Vagina (tissue), 2 donors: ENCODE measurements around the gene TTC28. TPM values are rescaled to one million over a fixed set of nuclear protein-coding genes. Genes with fewer than 3 reads are reported as not detected.
A peak's percentile ranks its signal among the peaks of the same experiment; 100 is the strongest.

Experiments
- DNase-seq, 2 donors: peaks; one replicate each; pipeline ENCODE4 v3.0.0-alpha.2; 2017; ENCODE audit errors: extremely low spot score in 2 of 2
- H3K27ac ChIP-seq: fragments of 200-600 bp; sonication (generic); one replicate; pipeline ENCODE4 v1.5.1; 2019
- H3K27me3 ChIP-seq: fragments of 200-600 bp; sonication (generic); one replicate; pipeline ENCODE4 v1.5.1; 2019
- H3K36me3 ChIP-seq, 2 donors: fragments of 200-600 bp; sonication (generic); one replicate each; pipeline ENCODE4 v1.5.1; 2017 to 2019
- H3K4me1 ChIP-seq: fragments of 200-600 bp; sonication (generic); one replicate; pipeline ENCODE4 v1.5.1; 2019
- H3K4me3 ChIP-seq, 2 donors: fragments of 200-600 bp; sonication (generic); 1 replicate in 1 of 2; 2 replicates in 1 of 2; pipeline ENCODE4 v1.5.1; 2016 to 2019
- H3K9me3 ChIP-seq: fragments of 200-600 bp; sonication (generic); one replicate; pipeline ENCODE4 v1.5.1; 2019
- POLR2A ChIP-seq, 2 donors: fragments of 450-650 bp; IDR thresholded peaks; one replicate each; pipeline ENCODE4 v1.6.1; 2017; ENCODE audit warnings: antibody characterized with exemption in 2 of 2, mild to moderate bottlenecking in 2 of 2, moderate library complexity in 2 of 2
- POLR2AphosphoS5 ChIP-seq, 2 donors: sonication (generic); formaldehyde crosslinking; IDR thresholded peaks; one replicate each; pipeline ENCODE4 v1.9.0; 2017; ENCODE audit warnings: antibody characterized with exemption in 2 of 2, mild to moderate bottlenecking in 2 of 2, low read depth in 1 of 2; ENCODE audit not compliant: insufficient read depth in 1 of 2
- intact Hi-C: fragments of 100-400 bp; cut with DNase I; formaldehyde crosslinking; loops from one replicate; pipeline ENCODE4 v1.15.1; 2023
- total RNA-seq: library from RNA; depleted of rRNA; stranded (reverse); fragments of >200 nt; gene quantifications from one replicate; pipeline ENCODE4 v1.2.3, GENCODE V29; 2016
- TF ChIP-seq, protein P1 (sequence below), 3 experiments: fragments of 450-650 bp in 2 of 3; fragments of 200-600 bp in 1 of 3; sonication (generic) in 1 of 3; IDR thresholded peaks; one replicate each; pipeline ENCODE4 v1.5.1; 2017 to 2019; ENCODE audit warnings: antibody characterized with exemption in 3 of 3, mild to moderate bottlenecking in 2 of 3, moderate library complexity in 2 of 3

TTC28 gene
- total RNA-seq, 1 donor from 2014 or later: 41.7 TPM

DNA sequence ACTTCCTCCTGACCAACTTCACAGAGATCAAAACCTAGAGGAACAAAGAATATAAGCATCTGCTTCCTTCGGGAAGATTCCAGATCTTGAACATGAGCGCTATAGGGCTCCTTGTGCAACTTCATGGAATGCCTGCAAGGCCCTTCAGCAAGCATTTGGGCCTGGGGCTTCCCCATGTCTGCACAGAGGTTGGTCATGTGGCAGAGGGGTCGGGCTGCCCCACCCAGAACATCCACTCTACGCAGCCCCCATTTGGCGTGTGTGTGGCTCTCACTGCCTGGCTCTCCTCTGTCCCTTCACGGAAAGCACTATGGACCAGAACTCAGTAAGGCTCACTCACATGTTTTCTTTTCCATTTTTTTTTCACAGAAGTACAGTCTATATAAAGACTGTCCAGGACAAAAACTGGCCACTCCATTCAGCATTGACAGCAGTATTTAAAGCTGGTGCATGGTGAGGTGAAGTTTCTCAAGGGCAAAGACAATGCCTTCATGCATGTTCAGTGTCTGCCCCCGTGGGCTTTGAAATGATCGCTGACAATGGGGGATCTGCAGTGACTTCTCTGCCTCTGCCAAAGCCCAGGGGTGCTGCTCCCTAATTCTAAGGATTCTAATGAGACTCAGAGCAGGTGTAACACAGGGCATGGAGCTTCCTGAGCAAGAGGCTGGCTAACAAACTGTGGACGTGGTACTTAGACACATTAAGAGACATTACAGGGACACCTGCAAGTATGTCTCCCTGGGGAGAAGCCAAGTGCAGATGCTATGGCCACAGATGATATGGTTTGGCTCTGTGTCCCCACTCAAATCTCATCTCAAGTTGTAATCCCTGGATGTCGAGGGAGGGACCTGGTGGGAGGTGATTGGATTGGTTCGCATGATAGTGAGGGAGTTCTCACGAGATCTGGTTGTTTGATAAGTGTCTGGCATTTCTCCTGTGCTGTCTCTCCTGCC is 694.0 kb downstream of the TTC28 start:
- peak; percentile 64 to 67 for DNase-seq
- Histone ChIP-seq H3K4me3 (no peak overlapping the region), H3K9me3 (no peaks in the 10 kb centered on the region), H3K36me3 (peaks cover 0 to 30% of the 10 kb centered on the region in 2 donors), H3K27ac (no peak overlapping the region), H3K4me1 (no peaks in the 10 kb centered on the region), H3K27me3 (no peaks in the 10 kb centered on the region)
- intact Hi-C loops: no loop called here
- TF ChIP-seq, protein P1, sequence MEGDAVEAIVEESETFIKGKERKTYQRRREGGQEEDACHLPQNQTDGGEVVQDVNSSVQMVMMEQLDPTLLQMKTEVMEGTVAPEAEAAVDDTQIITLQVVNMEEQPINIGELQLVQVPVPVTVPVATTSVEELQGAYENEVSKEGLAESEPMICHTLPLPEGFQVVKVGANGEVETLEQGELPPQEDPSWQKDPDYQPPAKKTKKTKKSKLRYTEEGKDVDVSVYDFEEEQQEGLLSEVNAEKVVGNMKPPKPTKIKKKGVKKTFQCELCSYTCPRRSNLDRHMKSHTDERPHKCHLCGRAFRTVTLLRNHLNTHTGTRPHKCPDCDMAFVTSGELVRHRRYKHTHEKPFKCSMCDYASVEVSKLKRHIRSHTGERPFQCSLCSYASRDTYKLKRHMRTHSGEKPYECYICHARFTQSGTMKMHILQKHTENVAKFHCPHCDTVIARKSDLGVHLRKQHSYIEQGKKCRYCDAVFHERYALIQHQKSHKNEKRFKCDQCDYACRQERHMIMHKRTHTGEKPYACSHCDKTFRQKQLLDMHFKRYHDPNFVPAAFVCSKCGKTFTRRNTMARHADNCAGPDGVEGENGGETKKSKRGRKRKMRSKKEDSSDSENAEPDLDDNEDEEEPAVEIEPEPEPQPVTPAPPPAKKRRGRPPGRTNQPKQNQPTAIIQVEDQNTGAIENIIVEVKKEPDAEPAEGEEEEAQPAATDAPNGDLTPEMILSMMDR (IDR thresholded peaks at IDR 0.05): no peak
- no peak for TF ChIP-seq POLR2AphosphoS5 (IDR thresholded peaks at IDR 0.05; ENCODE audit: insufficient read depth in 1 of 2, low read depth in 1 of 2)
- no peak for TF ChIP-seq POLR2A (IDR thresholded peaks at IDR 0.05)

DNA sequence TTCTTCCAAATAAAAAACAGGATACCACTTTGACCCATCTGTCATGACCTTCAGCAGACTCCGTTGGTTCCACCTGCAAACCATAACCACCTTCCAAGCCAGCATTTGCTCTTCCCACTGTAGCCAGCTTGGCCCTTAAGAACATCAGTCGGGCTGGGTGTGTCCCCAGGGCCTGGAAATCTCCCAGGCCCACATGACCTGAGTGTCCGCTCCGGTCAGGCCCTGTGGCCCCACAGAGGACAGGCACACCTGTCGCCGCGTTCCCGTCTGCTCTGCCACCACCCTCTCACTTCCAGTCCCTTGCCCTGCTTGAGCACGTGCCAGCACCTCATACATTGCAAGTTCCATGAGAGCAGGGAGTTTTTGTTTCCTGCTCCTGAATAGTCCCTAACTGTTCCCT is 694.9 kb downstream of the TTC28 start:
- H3K27ac ChIP-seq: no peak overlapping the region
- H3K9me3 ChIP-seq: no peaks in the 10 kb centered on the region
- H3K36me3 ChIP-seq: peaks cover 0 to 25% of the 10 kb centered on the region in 2 donors
- H3K4me3 ChIP-seq: no peak overlapping the region
- no peak for TF ChIP-seq POLR2A (IDR thresholded peaks at IDR 0.05)
- TF ChIP-seq, protein P1 (IDR thresholded peaks at IDR 0.05): no peak
- no peak for TF ChIP-seq POLR2AphosphoS5 (IDR thresholded peaks at IDR 0.05; ENCODE audit: insufficient read depth in 1 of 2, low read depth in 1 of 2)
- no peaks in the 10 kb centered on the region for H3K4me1 ChIP-seq
- DNase-seq: peak in 1 of 2 donors; percentile 64
- intact Hi-C loops: no loop called here
- H3K27me3 ChIP-seq: no peaks in the 10 kb centered on the region

DNA sequence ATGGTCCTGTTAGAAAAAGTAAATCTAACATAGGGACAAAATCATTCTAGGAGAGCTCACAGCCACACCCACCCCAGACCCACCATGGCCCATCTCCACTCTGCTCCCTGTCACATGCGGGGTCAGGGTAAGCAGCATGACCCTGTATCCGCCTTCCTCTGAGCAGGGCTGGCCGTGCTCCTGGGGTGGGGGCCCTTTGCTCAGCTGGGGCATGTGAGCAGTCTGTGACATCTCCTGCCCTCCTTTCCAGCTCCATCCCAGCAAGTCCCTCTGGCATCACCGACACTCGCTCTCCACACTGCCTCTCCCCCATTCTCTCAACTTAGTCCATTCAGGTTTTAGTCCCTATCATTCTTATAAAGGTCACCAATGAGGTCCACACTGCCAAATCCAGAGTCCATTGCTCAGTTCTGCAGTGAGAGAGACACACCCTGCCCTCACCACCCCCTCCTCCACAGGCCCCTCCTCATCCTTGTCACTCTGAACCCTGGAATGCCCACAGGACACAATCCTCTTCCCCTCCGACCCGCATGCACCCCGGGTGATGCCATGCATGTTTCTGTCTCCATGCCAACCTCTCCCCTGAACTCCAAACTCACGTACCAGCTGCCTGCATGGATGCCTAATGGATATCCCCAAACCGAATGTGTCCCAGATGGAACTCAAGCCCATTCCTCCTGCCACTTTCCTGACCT is 695.5 kb downstream of the TTC28 start:
- Histone ChIP-seq H3K27me3 (no peaks in the 10 kb centered on the region), H3K4me1 (no peaks in the 10 kb centered on the region), H3K4me3 (no peak overlapping the region), H3K9me3 (no peaks in the 10 kb centered on the region), H3K27ac (no peak overlapping the region), H3K36me3 (peaks cover 0 to 24% of the 10 kb centered on the region in 2 donors)
- intact Hi-C loops: no loop called here
- DNase-seq: peak; percentile 58 to 64
- TF ChIP-seq POLR2AphosphoS5 (IDR thresholded peaks at IDR 0.05; ENCODE audit: insufficient read depth in 1 of 2, low read depth in 1 of 2) (no peak), POLR2A (IDR thresholded peaks at IDR 0.05) (no peak)
- TF ChIP-seq, protein P1 (IDR thresholded peaks at IDR 0.05): no peak

DNA sequence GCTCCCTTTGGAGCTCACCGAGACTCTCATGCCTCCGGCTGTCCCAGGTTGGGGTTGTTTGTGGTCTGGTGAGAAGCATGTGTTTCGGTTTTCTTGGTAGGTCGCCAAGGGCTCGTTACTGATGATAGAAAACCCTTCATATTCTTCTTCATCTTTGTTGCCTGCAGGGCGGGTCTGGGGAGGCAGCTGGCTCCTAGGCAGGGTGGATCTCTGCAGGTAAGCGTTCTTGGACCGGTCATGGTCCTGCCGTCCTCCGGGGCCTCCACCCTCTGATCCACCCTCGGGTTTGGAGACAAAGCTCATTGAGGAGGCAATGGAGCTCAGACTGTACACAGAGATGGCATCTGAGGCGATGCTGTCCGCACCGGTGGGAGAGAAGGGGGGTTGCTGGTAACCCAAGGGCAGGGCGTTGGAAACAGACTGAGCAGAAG is 696.3 kb downstream of the TTC28 start:
- H3K36me3 ChIP-seq: peaks cover 0 to 24% of the 10 kb centered on the region in 2 donors
- no peak overlapping the region for H3K27ac ChIP-seq
- H3K4me1 ChIP-seq: no peaks in the 10 kb centered on the region
- no peaks in the 10 kb centered on the region for H3K27me3 ChIP-seq
- intact Hi-C loops: no loop called here
- no peaks in the 10 kb centered on the region for H3K9me3 ChIP-seq
- DNase-seq: peak in 1 of 2 donors; percentile 65
- no peak overlapping the region for H3K4me3 ChIP-seq
- TF ChIP-seq, protein P1 (IDR thresholded peaks at IDR 0.05): no peak
